ENCODE results near the gene DR1. TPM values are rescaled to one million over a fixed set of nuclear protein-coding genes. Genes with fewer than 3 reads are reported as not detected.

DR1 gene
- total RNA-seq, 1 experiment from 2014 or later, result 77.2 TPM

- no peak for DNase-seq (ENCODE audit: low spot score)
- no peak overlapping the region for H3K4me3 ChIP-seq (ENCODE audit: low read depth, low read length, poor library complexity, severe bottlenecking)
- ChIA-PET CTCF (no interaction called here), POLR2A (ENCODE audit: low non-redundant PET) (no interaction called here)
- intact Hi-C loops (cut with micrococcal nuclease; ENCODE audit: unreplicated experiment), result no loop called here
- H3K9me3 ChIP-seq (ENCODE audit: low read depth, low read length, poor library complexity, severe bottlenecking), result peaks cover 4% of the 10 kb centered on the region
- H3K4me1 ChIP-seq (ENCODE audit: insufficient read depth, low read length, poor library complexity, severe bottlenecking), result no peaks in the 10 kb centered on the region
- no peaks in the 10 kb centered on the region for H3K27me3 ChIP-seq (replicated peaks; ENCODE audit: insufficient read depth, low read depth, low read length, poor library complexity)
- H3K27ac ChIP-seq (ENCODE audit: low read depth, low read length, poor library complexity, severe bottlenecking), result no peak overlapping the region
- BruUV-seq (replicated peaks), result no TSS peak
- TF ChIP-seq, protein P1, sequence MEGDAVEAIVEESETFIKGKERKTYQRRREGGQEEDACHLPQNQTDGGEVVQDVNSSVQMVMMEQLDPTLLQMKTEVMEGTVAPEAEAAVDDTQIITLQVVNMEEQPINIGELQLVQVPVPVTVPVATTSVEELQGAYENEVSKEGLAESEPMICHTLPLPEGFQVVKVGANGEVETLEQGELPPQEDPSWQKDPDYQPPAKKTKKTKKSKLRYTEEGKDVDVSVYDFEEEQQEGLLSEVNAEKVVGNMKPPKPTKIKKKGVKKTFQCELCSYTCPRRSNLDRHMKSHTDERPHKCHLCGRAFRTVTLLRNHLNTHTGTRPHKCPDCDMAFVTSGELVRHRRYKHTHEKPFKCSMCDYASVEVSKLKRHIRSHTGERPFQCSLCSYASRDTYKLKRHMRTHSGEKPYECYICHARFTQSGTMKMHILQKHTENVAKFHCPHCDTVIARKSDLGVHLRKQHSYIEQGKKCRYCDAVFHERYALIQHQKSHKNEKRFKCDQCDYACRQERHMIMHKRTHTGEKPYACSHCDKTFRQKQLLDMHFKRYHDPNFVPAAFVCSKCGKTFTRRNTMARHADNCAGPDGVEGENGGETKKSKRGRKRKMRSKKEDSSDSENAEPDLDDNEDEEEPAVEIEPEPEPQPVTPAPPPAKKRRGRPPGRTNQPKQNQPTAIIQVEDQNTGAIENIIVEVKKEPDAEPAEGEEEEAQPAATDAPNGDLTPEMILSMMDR (conservative IDR thresholded peaks at IDR 0.05; ENCODE audit: low read depth, low read length), result no peak
- no peak for TF ChIP-seq EZH2 (IDR thresholded peaks at IDR 0.05; ENCODE audit: borderline replicate concordance, low read depth, low read length, poor library complexity, severe bottlenecking)
- no peaks in the 10 kb centered on the region for H3K36me3 ChIP-seq (ENCODE audit: insufficient read depth, low read length, poor library complexity, severe bottlenecking)
These were observed 69.0 kb downstream of the DR1 start for GRCh38 chr1:93414749-93415148.

DNA sequence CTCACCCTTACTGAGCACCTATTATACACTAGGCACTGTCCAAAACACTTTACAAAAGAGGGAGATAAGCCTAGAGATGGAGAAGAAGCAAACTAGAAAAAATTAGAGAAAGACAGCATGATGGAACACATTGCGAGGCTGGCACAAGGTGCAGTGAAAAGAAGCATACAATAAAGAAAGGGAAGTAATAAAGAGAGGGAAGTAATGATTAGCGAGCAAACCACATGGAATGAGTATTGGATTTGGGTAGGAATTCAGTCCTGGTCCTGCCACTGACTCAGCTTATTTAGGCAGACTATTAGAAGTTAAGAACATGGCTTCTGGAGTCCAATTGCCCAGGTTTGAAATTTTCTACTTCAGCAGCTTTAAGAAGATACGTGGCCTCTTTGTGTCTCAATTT, 69.6 kb downstream of the DR1 start:
- no peaks in the 10 kb centered on the region for H3K4me1 ChIP-seq (ENCODE audit: insufficient read depth, low read length, poor library complexity, severe bottlenecking)
- DNase-seq (ENCODE audit: low spot score), result no peak
- CTCF ChIA-PET, result no interaction called here
- no peaks in the 10 kb centered on the region for H3K36me3 ChIP-seq (ENCODE audit: insufficient read depth, low read length, poor library complexity, severe bottlenecking)
- TF ChIP-seq, protein P1 (conservative IDR thresholded peaks at IDR 0.05; ENCODE audit: low read depth, low read length), result no peak
- TF ChIP-seq EZH2 (IDR thresholded peaks at IDR 0.05; ENCODE audit: borderline replicate concordance, low read depth, low read length, poor library complexity, severe bottlenecking), result no peak
- no peak overlapping the region for H3K4me3 ChIP-seq (ENCODE audit: low read depth, low read length, poor library complexity, severe bottlenecking)
- POLR2A ChIA-PET (ENCODE audit: low non-redundant PET), result no interaction called here
- H3K9me3 ChIP-seq (ENCODE audit: low read depth, low read length, poor library complexity, severe bottlenecking), result no peaks in the 10 kb centered on the region
- intact Hi-C loops (cut with micrococcal nuclease; ENCODE audit: unreplicated experiment), result no loop called here
- no peak overlapping the region for H3K27ac ChIP-seq (ENCODE audit: low read depth, low read length, poor library complexity, severe bottlenecking)
- BruUV-seq (replicated peaks), result no TSS peak
- H3K27me3 ChIP-seq (replicated peaks; ENCODE audit: insufficient read depth, low read depth, low read length, poor library complexity), result no peaks in the 10 kb centered on the region

GRCh38 chr1:93416183-93416582, 70.5 kb downstream of the DR1 start:
- no TSS peak for BruUV-seq (replicated peaks)
- ChIA-PET POLR2A (ENCODE audit: low non-redundant PET) (interaction anchor here (0.6 kb wide), 1 partner anchor 70 kb away, joined by 4 read pairs; the partner anchor contains the start of gene DR1), CTCF (no interaction called here)
- no peaks in the 10 kb centered on the region for H3K27me3 ChIP-seq (replicated peaks; ENCODE audit: insufficient read depth, low read depth, low read length, poor library complexity)
- TF ChIP-seq, protein P1 (conservative IDR thresholded peaks at IDR 0.05; ENCODE audit: low read depth, low read length), result no peak
- no peak for TF ChIP-seq EZH2 (IDR thresholded peaks at IDR 0.05; ENCODE audit: borderline replicate concordance, low read depth, low read length, poor library complexity, severe bottlenecking)
- H3K4me3 ChIP-seq (ENCODE audit: low read depth, low read length, poor library complexity, severe bottlenecking), result no peak overlapping the region
- H3K36me3 ChIP-seq (ENCODE audit: insufficient read depth, low read length, poor library complexity, severe bottlenecking), result no peaks in the 10 kb centered on the region
- no peaks in the 10 kb centered on the region for H3K4me1 ChIP-seq (ENCODE audit: insufficient read depth, low read length, poor library complexity, severe bottlenecking)
- H3K27ac ChIP-seq (ENCODE audit: low read depth, low read length, poor library complexity, severe bottlenecking), result no peak overlapping the region
- DNase-seq (ENCODE audit: low spot score), result no peak
- H3K9me3 ChIP-seq (ENCODE audit: low read depth, low read length, poor library complexity, severe bottlenecking), result no peaks in the 10 kb centered on the region
- intact Hi-C loops (cut with micrococcal nuclease; ENCODE audit: unreplicated experiment), result no loop called here

Other genes with a start within 250 kb of the DR1 start
- 45.5 and 52.6 TPM in 2 replicates for gene TMED5, start 165.5 kb upstream of the DR1 start, total RNA-seq (2021)
- 22.1 and 25.9 TPM in 2 replicates for gene CCDC18, start 165.2 kb upstream of the DR1 start, total RNA-seq (2021)
- 37.7 and 39.6 TPM in 2 replicates for gene FNBP1L, start 102.2 kb downstream of the DR1 start, total RNA-seq (2021)

Data from A673 (cell line).